PFSK-1 (cell line): ENCODE measurements around the gene NDEL1.

Source experiments
- POLR2AphosphoS5 ChIP-seq: IDR thresholded peaks from 2 replicates; pipeline ENCODE4 v1.6.1; 2012; ENCODE audit warnings: low read depth, mild to moderate bottlenecking, control low read depth, low read length, moderate library complexity
- REST ChIP-seq, 2 experiments: IDR thresholded peaks; 2 replicates each; pipeline versions ENCODE4 v1.6.1 to v1.8.0; 2011 to 2012; ENCODE audit warnings: low read depth in 2 of 2, low read length in 2 of 2, control low read depth in 1 of 2, inconsistent platforms in 1 of 2, mild to moderate bottlenecking in 1 of 2, moderate library complexity in 1 of 2; ENCODE audit not compliant: insufficient read depth in 1 of 2
- TAF1 ChIP-seq: IDR thresholded peaks from 2 replicates; pipeline ENCODE4 v1.6.1; 2012; ENCODE audit warnings: low read length, control low read depth, borderline replicate concordance; ENCODE audit not compliant: insufficient read depth

- TF ChIP-seq POLR2AphosphoS5 (no peak), TAF1 (no peak), REST (IDR thresholded peaks at IDR 0.05; ENCODE audit: insufficient read depth in 1 of 2, low read depth in 2 of 2, low read length in 2 of 2) (peak; percentile 33 to 74; a peak in 2 of 4 replicates)
Observed at GRCh38 chr17:8398980-8399379, 36.7 kb upstream of the NDEL1 start.
